IMR-90 (cell line): ENCODE data around the gene TRDN.

Experiments
- MAFK ChIP-seq: IDR thresholded peaks from 2 replicates; pipeline ENCODE4 v1.6.1; 2012; ENCODE audit warnings: low read depth, low read length, improper control_type of control experiment
- POLR2A ChIP-seq: IDR thresholded peaks from 2 replicates; pipeline ENCODE4 v1.6.1; 2012; ENCODE audit warnings: mild to moderate bottlenecking, low read depth, low read length

DNA sequence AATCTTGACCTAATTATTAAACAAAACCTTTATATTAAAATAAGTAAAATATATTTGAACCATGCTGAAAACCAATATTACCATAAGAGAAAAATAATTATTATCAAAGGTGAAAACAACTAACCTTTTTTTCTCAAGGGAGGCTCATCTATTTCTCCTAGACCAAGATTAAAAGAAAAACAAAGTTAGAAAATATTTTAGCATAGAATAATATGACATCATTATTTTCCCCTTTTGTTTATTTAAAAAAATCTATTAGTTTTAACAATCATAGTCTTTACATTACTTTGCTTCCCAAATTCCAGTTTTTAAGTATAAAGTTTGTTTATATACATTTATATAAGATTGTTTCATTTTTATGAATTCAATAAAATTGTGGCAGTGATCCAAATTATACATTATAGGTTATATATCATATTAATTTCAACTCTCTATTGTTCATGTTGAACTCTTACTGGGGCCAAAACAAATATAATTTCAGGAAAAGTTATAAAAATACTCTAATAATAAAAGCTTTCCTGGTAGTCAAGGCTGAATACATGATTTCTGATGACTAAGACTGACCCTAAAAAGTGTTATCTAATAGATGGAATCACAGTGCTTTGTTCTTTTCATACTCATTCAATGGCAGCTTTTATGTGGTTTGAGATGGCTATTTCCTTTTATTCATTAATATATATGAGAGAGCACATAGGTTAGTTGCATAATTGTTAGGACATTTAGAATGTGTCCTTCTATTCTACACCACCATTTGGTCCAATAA lies 89.4 kb downstream of the TRDN start:
- TF ChIP-seq MAFK: no peak
- no peak for TF ChIP-seq POLR2A
